ENCODE measurements around the gene GALNT2.

GALNT2 gene

DNA sequence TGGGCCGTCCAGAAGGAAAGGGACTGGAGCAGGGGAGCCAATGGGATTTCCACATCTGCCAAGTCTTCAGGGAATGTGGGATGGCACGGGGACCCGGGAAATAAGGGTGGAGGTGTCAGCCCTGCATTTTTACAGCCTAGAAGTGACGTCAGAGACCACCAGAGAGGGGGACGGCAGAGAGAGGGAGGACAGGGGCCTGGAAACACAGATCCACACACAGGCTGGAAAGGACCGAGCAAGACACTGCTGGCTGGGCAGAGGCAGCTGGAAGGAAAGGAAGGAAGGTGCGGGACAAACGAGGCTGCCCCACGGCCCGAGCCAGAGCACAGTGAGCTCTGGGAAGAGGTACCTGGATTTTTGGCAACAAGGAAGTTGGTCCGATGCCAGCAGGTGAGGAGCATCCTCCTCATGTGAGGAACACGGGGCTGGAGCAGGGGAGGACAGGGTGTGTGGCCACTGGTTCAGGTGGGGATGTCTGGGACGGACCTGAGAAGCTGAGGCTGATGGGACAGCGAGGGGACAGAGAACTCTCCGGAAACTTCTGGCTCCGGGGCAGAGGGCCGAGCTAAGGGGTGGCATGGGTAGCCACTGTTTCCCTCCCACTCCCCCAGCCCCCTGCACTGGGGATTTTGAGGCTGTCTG, 220.8 kb downstream of the GALNT2 start:
- Histone ChIP-seq H3K27me3 (ENCODE audit: insufficient read depth, insufficient read length) (no peaks in the 10 kb centered on the region), H3K36me3 (ENCODE audit: insufficient read depth, insufficient read length, low read length) (peaks cover 4% of the 10 kb centered on the region), H3K9ac (ENCODE audit: insufficient read length, low read depth) (no peak overlapping the region), H3K9me3 (ENCODE audit: insufficient read depth, low read length) (no peaks in the 10 kb centered on the region), H3K4me3 (ENCODE audit: insufficient read length, low read depth) (no peak overlapping the region), H3K4me1 (ENCODE audit: insufficient read depth, insufficient read length) (no peaks in the 10 kb centered on the region)
- no peak for TF ChIP-seq ZNF274 (IDR thresholded peaks at IDR 0.05; ENCODE audit: low read depth, low read length)
- no peak for TF ChIP-seq SUZ12 (IDR thresholded peaks at IDR 0.05; ENCODE audit: extremely low read depth, insufficient read depth, insufficient read length)
- no peak for TF ChIP-seq YY1 (IDR thresholded peaks at IDR 0.05; ENCODE audit: insufficient read depth, insufficient read length)
- DNase-seq (ENCODE audit: low read depth, low spot score) = no peak

GRCh38 chr1:230288641-230289349, 221.8 kb downstream of the GALNT2 start:
- no peak for DNase-seq (ENCODE audit: low read depth, low spot score)
- H3K9me3 ChIP-seq (ENCODE audit: insufficient read depth, low read length) = no peaks in the 10 kb centered on the region
- no peaks in the 10 kb centered on the region for H3K27me3 ChIP-seq (ENCODE audit: insufficient read depth, insufficient read length)
- H3K9ac ChIP-seq (ENCODE audit: insufficient read length, low read depth) = no peak overlapping the region
- no peak overlapping the region for H3K4me3 ChIP-seq (ENCODE audit: insufficient read length, low read depth)
- no peaks in the 10 kb centered on the region for H3K4me1 ChIP-seq (ENCODE audit: insufficient read depth, insufficient read length)
- TF ChIP-seq SUZ12 (IDR thresholded peaks at IDR 0.05; ENCODE audit: extremely low read depth, insufficient read depth, insufficient read length) (no peak), YY1 (IDR thresholded peaks at IDR 0.05; ENCODE audit: insufficient read depth, insufficient read length) (no peak), ZNF274 (IDR thresholded peaks at IDR 0.05; ENCODE audit: low read depth, low read length) (no peak)
- H3K36me3 ChIP-seq (ENCODE audit: insufficient read depth, insufficient read length, low read length) = peaks cover under 1% of the 10 kb centered on the region

DNA sequence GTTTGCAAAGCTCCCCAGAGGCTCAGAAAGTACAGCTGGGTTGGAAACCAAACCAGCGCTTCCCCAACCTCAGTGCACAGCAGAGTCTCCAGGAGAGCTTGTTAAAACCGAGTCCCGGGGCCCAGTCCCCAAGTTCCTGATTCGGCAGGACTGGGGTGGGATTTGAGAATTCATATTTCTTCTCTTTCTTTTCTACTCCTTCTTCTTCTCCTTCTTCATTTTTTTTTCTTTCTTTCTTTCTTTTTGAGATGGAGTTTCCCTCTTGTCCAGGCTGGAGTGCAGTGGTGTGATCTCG, 222.3 kb downstream of the GALNT2 start:
- Histone ChIP-seq H3K9me3 (ENCODE audit: insufficient read depth, low read length) (no peaks in the 10 kb centered on the region), H3K4me3 (ENCODE audit: insufficient read length, low read depth) (no peak overlapping the region), H3K4me1 (ENCODE audit: insufficient read depth, insufficient read length) (no peaks in the 10 kb centered on the region), H3K27me3 (ENCODE audit: insufficient read depth, insufficient read length) (no peaks in the 10 kb centered on the region), H3K9ac (ENCODE audit: insufficient read length, low read depth) (no peak overlapping the region), H3K36me3 (ENCODE audit: insufficient read depth, insufficient read length, low read length) (no peaks in the 10 kb centered on the region)
- TF ChIP-seq YY1 (IDR thresholded peaks at IDR 0.05; ENCODE audit: insufficient read depth, insufficient read length) = no peak
- TF ChIP-seq SUZ12 (IDR thresholded peaks at IDR 0.05; ENCODE audit: extremely low read depth, insufficient read depth, insufficient read length) = no peak
- no peak for TF ChIP-seq ZNF274 (IDR thresholded peaks at IDR 0.05; ENCODE audit: low read depth, low read length)
- DNase-seq (ENCODE audit: low read depth, low spot score) = no peak

DNA sequence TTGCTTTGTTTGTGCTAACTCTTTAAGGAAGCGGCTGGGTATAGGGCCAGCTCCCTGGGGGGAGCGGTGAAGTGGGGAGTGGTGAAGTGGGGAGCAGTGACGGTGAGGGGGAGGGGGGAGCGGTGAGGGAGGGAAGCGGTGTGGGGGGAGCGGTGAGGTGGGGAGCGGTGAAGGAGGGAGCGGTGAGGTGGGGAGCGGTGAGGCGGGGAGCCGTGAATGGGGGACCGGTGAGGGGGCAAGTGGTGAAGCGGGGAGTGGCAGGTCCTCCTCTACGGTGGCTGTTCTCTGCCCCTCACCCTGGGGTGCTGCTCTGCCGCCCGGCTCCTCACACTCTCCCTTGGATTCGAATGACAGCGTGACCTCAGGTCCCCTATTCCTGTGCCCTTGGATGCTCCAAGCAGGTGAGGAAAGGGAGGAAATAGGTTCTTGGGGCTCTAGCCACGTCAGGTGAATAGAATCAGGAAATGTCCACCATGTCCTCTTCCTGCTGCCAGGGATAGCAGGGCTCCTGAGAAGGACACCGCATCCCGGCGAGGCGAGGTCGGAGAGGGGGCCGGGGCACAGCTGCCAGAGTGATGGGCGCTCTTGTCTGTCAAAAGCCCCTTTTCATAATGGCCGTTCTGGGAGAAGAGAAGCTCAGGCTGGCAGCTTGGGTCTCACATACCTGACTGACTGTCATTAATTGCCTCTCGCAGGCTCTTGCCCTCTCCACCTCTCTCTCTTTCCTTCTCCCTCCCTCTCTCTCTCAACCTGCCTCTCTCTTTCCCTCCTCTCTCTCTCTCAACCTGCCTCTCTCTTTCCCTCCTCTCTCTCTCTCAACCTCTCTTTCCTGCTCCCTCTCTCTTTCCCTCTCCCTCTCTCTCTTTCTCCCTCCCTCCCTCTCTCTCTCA, 224.9 kb downstream of the GALNT2 start:
- no peaks in the 10 kb centered on the region for H3K4me1 ChIP-seq (ENCODE audit: insufficient read depth, insufficient read length)
- no peak overlapping the region for H3K4me3 ChIP-seq (ENCODE audit: insufficient read length, low read depth)
- DNase-seq (ENCODE audit: low read depth, low spot score) = no peak
- H3K36me3 ChIP-seq (ENCODE audit: insufficient read depth, insufficient read length, low read length) = no peaks in the 10 kb centered on the region
- no peaks in the 10 kb centered on the region for H3K27me3 ChIP-seq (ENCODE audit: insufficient read depth, insufficient read length)
- TF ChIP-seq ZNF274 (IDR thresholded peaks at IDR 0.05; ENCODE audit: low read depth, low read length) (no peak), SUZ12 (IDR thresholded peaks at IDR 0.05; ENCODE audit: extremely low read depth, insufficient read depth, insufficient read length) (no peak), YY1 (IDR thresholded peaks at IDR 0.05; ENCODE audit: insufficient read depth, insufficient read length) (no peak)
- no peaks in the 10 kb centered on the region for H3K9me3 ChIP-seq (ENCODE audit: insufficient read depth, low read length)
- H3K9ac ChIP-seq (ENCODE audit: insufficient read length, low read depth) = no peak overlapping the region

DNA sequence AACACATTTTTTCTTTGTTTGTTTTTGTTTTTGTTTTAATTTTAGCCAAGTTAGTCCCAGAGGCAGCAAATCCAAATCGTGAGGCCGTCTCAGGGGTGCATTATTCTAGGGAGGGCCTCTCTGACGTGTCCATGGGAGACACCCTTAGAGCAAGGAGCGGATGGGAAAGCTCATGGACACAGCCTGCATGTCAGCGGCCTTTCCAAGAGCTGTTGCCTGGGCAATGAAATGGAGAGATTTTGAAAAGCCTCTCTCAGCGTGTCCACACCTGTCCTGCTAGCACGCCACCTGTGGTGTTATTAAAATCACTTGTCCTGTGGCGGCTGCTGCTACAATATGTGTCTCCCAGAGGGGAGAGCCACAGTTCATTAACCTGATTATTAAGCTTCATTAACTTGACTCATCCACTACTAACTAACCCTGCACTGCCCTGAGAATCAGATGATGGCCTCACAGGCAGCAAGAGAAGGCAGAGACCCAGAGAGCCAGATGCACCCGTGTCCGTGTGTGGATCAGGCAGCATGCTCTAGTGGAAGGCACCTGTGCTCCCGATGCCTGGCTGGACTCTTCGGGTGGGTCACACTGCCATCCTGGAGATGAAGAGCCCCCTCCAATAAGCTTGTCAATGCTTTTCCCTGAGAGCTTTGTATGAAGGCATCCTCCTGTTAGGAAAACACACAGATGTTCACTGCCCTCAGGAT, 225.8 kb downstream of the GALNT2 start:
- no peaks in the 10 kb centered on the region for H3K9me3 ChIP-seq (ENCODE audit: insufficient read depth, low read length)
- H3K9ac ChIP-seq (ENCODE audit: insufficient read length, low read depth) = no peak overlapping the region
- H3K4me3 ChIP-seq (ENCODE audit: insufficient read length, low read depth) = no peak overlapping the region
- H3K4me1 ChIP-seq (ENCODE audit: insufficient read depth, insufficient read length) = no peaks in the 10 kb centered on the region
- no peaks in the 10 kb centered on the region for H3K27me3 ChIP-seq (ENCODE audit: insufficient read depth, insufficient read length)
- TF ChIP-seq YY1 (IDR thresholded peaks at IDR 0.05; ENCODE audit: insufficient read depth, insufficient read length) (no peak), SUZ12 (IDR thresholded peaks at IDR 0.05; ENCODE audit: extremely low read depth, insufficient read depth, insufficient read length) (no peak)
- DNase-seq (ENCODE audit: low read depth, low spot score) = no peak
- no peaks in the 10 kb centered on the region for H3K36me3 ChIP-seq (ENCODE audit: insufficient read depth, insufficient read length, low read length)

DNA sequence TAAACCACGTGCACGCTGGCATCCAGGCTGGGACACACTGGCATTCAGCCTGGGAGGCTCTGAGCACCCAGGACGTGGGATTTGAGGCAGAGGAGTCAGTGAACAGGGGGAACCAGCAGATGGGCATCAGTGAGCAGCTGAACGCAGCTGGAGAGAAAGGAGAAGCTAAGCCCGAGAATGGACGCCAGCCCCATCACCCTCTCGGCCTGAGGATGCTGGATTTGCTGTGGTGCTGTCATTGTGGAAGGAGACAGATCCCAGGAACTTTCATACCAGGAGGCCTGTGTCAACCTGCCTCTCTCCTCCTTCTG, 226.3 kb downstream of the GALNT2 start:
- DNase-seq (ENCODE audit: low read depth, low spot score) = no peak
- H3K9ac ChIP-seq (ENCODE audit: insufficient read length, low read depth) = no peak overlapping the region
- H3K4me3 ChIP-seq (ENCODE audit: insufficient read length, low read depth) = no peak overlapping the region
- no peaks in the 10 kb centered on the region for H3K27me3 ChIP-seq (ENCODE audit: insufficient read depth, insufficient read length)
- no peaks in the 10 kb centered on the region for H3K36me3 ChIP-seq (ENCODE audit: insufficient read depth, insufficient read length, low read length)
- TF ChIP-seq YY1 (IDR thresholded peaks at IDR 0.05; ENCODE audit: insufficient read depth, insufficient read length) (no peak), ZNF274 (IDR thresholded peaks at IDR 0.05; ENCODE audit: low read depth, low read length) (no peak), SUZ12 (IDR thresholded peaks at IDR 0.05; ENCODE audit: extremely low read depth, insufficient read depth, insufficient read length) (no peak)
- H3K4me1 ChIP-seq (ENCODE audit: insufficient read depth, insufficient read length) = no peaks in the 10 kb centered on the region
- H3K9me3 ChIP-seq (ENCODE audit: insufficient read depth, low read length) = no peaks in the 10 kb centered on the region

DNA sequence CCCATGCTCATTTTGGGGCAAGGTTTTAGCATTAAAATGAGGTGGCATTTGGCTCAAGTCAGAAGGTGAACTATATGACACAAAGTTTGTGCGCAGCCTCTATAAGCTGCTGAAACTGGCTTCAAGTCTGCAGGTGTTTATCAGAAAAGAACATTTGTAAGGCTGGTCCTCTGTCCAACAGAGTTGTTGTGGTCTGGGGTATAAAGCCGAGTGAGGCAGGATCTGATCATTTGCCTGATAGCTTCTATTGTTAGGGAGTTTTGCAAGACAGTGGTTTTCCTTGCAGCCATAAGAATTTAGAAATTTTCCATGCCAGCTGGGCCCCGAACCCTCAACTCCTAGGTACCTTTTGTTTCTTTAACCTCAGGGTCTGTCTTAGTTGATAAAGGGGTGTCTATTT, 228.3 kb downstream of the GALNT2 start:
- Histone ChIP-seq H3K9me3 (ENCODE audit: insufficient read depth, low read length) (no peaks in the 10 kb centered on the region), H3K27me3 (ENCODE audit: insufficient read depth, insufficient read length) (no peaks in the 10 kb centered on the region), H3K4me1 (ENCODE audit: insufficient read depth, insufficient read length) (no peaks in the 10 kb centered on the region), H3K36me3 (ENCODE audit: insufficient read depth, insufficient read length, low read length) (no peaks in the 10 kb centered on the region), H3K9ac (ENCODE audit: insufficient read length, low read depth) (no peak overlapping the region), H3K4me3 (ENCODE audit: insufficient read length, low read depth) (no peak overlapping the region)
- TF ChIP-seq ZNF274 (IDR thresholded peaks at IDR 0.05; ENCODE audit: low read depth, low read length) = no peak
- no peak for TF ChIP-seq SUZ12 (IDR thresholded peaks at IDR 0.05; ENCODE audit: extremely low read depth, insufficient read depth, insufficient read length)
- TF ChIP-seq YY1 (IDR thresholded peaks at IDR 0.05; ENCODE audit: insufficient read depth, insufficient read length) = no peak
- no peak for DNase-seq (ENCODE audit: low read depth, low spot score)
